Osteocyte (in vitro differentiated cells): Measurements from ENCODE around the gene CORO1C. TPM values are rescaled to one million over a fixed set of nuclear protein-coding genes. Genes with fewer than 3 reads are reported as not detected.
"Not testable (repeated sequence)": the region's sequence is repeated elsewhere in the genome, so short reads cannot be mapped to it uniquely, and the experiment has no call there.

Experiments used
- DNase-seq: peaks from one replicate; pipeline ENCODE4 v3.0.0; 2021; ENCODE audit warnings: mixed read lengths; ENCODE audit not compliant: unreplicated experiment; ENCODE audit errors: extremely low spot score
- H3K27ac Mint-ChIP-seq: one replicate; pipeline ENCODE4 v1.8.0; 2021; ENCODE audit warnings: mild to moderate bottlenecking, mixed read lengths; ENCODE audit not compliant: unreplicated experiment
- H3K27me3 Mint-ChIP-seq: one replicate; pipeline ENCODE4 v1.8.0; 2021; ENCODE audit warnings: mixed read lengths; ENCODE audit not compliant: unreplicated experiment
- H3K36me3 Mint-ChIP-seq: one replicate; pipeline ENCODE4 v1.8.0; 2021; ENCODE audit warnings: mixed read lengths; ENCODE audit not compliant: unreplicated experiment
- H3K4me1 Mint-ChIP-seq: one replicate; pipeline ENCODE4 v1.8.0; 2021; ENCODE audit warnings: mixed read lengths; ENCODE audit not compliant: unreplicated experiment
- H3K4me3 Mint-ChIP-seq: one replicate; pipeline ENCODE4 v1.8.0; 2021; ENCODE audit warnings: mild to moderate bottlenecking, moderate library complexity, mixed read lengths; ENCODE audit not compliant: unreplicated experiment
- H3K9me3 Mint-ChIP-seq: one replicate; pipeline ENCODE4 v1.8.0; 2021; ENCODE audit warnings: mixed read lengths; ENCODE audit not compliant: unreplicated experiment
- total RNA-seq: library from RNA; stranded (reverse); gene quantifications from 2 replicates; pipeline ENCODE4 v1.2.1, GENCODE V29; 2021
- TF ChIP-seq, protein P1 (sequence below): fragments of 200-600 bp; sonication (generic); IDR thresholded peaks from 2 replicates; pipeline ENCODE4 v1.5.0; 2021; ENCODE audit warnings: antibody characterized with exemption, mild to moderate bottlenecking, moderate library complexity

CORO1C gene
- total RNA-seq, 1 donor from 2014 or later, result 234 TPM

DNA sequence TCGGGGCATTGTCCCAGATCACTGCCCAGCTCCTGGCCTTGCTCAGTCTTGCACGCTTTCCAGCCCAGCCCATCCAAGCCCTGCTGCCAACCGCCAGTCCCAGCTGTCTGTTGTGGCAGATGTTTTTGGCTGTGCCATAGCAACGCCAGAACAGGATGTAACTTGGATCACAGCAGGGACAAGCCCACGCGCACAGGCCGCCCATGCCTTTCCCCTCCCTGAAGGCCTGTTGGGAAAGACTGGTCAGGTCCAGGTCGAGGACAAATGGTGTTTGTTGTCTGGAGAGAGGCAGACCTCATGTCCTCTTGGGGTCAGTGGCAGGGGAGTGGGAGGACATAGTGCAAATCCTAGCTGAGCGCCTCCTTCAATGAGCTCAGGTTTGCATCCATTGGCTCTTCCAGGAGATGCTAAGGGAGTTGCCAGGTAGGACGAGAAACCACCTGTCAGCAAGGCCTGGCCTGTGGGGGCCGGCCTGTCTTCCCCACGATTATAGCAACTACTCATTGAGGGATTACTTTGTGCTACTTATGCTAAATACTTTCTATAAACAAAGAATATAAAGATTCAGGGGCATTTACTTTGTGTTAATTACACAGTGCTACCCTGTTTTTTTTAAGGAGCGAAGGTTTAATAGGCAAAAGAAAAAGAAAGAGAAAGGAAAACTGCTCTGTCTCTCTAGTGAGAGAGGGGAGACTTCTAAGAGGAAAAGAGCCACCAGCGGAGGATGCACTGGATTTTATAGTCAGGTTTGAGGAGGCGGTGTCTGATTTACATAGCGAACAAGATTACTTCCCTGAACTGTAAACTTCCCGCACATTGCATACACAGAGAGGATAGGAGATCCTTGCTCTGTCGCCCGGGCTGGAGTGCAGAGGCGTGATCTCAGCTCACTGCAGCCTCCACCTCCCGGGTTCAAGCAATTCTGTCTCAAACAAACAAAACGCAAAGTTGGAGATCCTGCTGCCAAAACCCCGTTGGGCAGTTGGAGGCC is 42.8 kb upstream of the CORO1C start:
- no peaks in the 10 kb centered on the region for H3K27me3 Mint-ChIP-seq
- H3K9me3 Mint-ChIP-seq, result no peaks in the 10 kb centered on the region
- H3K36me3 Mint-ChIP-seq, result no peaks in the 10 kb centered on the region
- TF ChIP-seq, protein P1, sequence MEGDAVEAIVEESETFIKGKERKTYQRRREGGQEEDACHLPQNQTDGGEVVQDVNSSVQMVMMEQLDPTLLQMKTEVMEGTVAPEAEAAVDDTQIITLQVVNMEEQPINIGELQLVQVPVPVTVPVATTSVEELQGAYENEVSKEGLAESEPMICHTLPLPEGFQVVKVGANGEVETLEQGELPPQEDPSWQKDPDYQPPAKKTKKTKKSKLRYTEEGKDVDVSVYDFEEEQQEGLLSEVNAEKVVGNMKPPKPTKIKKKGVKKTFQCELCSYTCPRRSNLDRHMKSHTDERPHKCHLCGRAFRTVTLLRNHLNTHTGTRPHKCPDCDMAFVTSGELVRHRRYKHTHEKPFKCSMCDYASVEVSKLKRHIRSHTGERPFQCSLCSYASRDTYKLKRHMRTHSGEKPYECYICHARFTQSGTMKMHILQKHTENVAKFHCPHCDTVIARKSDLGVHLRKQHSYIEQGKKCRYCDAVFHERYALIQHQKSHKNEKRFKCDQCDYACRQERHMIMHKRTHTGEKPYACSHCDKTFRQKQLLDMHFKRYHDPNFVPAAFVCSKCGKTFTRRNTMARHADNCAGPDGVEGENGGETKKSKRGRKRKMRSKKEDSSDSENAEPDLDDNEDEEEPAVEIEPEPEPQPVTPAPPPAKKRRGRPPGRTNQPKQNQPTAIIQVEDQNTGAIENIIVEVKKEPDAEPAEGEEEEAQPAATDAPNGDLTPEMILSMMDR, result no peak
- DNase-seq, result peak; percentile 89
- peaks cover 26% of the 10 kb centered on the region for H3K4me1 Mint-ChIP-seq
- peak overlapping the region; percentile 83 for H3K27ac Mint-ChIP-seq
- H3K4me3 Mint-ChIP-seq, result no peak overlapping the region

DNA sequence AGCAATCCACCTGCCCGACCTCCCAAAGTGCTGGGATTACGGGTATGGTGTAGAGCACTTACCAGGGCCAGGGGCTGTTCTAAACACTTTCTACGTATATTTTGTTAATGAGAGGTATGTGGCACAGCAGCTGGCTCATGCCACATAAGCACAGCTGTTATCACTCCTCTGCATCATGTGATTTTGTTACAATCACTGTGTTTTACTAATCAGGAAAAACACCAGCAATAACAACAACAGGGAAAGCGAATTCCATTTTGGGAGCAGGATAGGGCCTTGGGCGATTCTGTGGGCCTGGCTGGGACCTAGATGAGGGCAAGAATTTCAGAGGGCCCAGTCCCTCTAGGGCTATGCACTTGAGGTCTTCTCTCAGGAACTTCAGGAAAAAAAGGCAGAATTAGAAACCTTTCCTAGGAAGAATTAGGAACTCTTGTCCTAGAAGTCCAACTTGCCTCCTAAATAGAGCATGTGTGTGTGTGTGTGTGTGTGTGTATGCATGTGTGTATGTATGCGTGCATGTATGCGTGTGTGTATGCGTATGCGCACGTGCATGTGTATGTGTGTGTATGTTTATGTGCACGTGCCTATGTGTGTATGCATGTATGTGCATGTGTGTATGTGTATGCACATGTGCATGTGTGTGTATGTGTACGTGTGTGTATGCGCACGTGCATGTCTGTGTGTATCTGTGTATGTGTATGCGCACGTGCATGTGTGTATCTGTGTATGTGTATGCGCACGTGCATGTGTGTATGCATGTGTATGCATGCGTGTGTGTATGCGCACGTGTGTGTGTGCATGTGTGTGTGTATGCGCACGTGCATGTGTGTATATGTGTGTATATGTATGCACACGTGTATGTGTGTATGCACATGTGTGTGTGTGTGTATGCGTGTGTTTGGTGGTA is 41.8 kb upstream of the CORO1C start:
- Mint-ChIP-seq H3K4me3 (no peak overlapping the region), H3K9me3 (no peaks in the 10 kb centered on the region), H3K27me3 (no peaks in the 10 kb centered on the region), H3K4me1 (peaks cover 26% of the 10 kb centered on the region), H3K36me3 (no peaks in the 10 kb centered on the region), H3K27ac (peak overlapping the region; percentile 83)
- no peak for DNase-seq
- TF ChIP-seq, protein P1, result no peak

DNA sequence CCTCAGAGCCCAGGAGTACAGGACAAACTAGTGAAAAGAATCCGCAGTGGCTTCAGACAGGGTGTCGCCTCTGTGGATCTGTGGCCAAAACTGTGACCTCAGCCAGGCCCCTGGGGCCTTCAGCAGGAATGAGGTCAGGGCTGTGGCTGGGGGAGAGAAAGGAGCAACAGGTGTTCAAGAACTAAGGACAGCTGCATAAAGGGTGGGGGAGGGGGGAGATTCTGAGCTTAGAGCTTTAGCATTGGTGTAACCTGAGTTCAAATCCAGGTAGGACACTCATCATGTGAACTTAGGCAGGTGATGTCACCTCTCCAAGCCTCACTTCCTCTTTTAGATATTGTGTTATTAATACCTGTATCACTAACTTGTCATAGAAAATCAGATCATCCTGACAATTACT is 40.9 kb upstream of the CORO1C start:
- no peak overlapping the region for H3K27ac Mint-ChIP-seq
- DNase-seq, result no peak
- H3K4me1 Mint-ChIP-seq, result peaks cover 24% of the 10 kb centered on the region
- H3K36me3 Mint-ChIP-seq, result no peaks in the 10 kb centered on the region
- no peaks in the 10 kb centered on the region for H3K27me3 Mint-ChIP-seq
- H3K9me3 Mint-ChIP-seq, result no peaks in the 10 kb centered on the region
- TF ChIP-seq, protein P1, result no peak
- no peak overlapping the region for H3K4me3 Mint-ChIP-seq

DNA sequence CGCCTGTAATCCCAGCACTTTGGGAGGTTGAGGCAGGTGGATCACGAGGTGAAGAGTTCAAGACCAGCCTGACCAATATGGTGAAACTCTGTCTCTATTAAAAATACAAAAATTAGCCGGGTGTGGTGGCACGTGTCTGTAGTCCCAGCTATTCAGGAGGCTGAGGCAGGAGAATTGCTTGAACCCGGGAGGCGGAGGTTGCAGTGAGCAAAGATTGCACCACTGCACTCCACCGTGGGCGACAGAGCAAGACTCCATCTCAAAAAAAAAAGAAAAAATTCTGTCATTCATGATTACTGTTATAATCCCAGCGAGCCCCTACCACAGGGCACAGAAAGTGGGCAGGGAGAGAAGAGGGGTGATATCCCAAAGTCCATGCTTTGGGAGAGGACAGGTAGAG is 40.5 kb upstream of the CORO1C start:
- not testable (repeated sequence) for H3K36me3 Mint-ChIP-seq, H3K4me3 Mint-ChIP-seq, H3K27ac Mint-ChIP-seq, DNase-seq, H3K9me3 Mint-ChIP-seq, H3K27me3 Mint-ChIP-seq
- peaks cover 22% of the 10 kb centered on the region for H3K4me1 Mint-ChIP-seq

DNA sequence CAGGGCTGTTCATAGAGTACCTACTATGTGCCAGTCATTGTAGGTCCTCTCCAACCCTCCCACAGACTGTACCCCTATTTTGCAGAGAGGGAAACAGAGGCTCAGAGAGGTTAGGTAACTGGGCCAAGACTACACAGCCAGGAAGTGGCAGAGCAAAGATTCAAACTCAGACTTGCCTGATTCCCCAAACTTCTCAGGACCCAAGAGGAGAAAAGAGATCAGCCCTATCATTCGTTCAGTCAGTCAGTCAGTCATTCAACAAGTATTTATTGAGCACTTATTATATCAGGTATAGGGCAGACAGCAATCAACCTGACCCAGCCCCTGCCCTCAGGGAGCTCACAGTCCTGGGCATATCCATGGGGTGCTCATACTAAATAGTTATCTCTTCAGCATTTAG is 39.6 kb upstream of the CORO1C start:
- H3K36me3 Mint-ChIP-seq, result no peaks in the 10 kb centered on the region
- no peak overlapping the region for H3K4me3 Mint-ChIP-seq
- H3K4me1 Mint-ChIP-seq, result peaks cover 22% of the 10 kb centered on the region
- H3K27me3 Mint-ChIP-seq, result no peaks in the 10 kb centered on the region
- H3K27ac Mint-ChIP-seq, result no peak overlapping the region
- H3K9me3 Mint-ChIP-seq, result no peaks in the 10 kb centered on the region
- DNase-seq, result no peak
- TF ChIP-seq, protein P1, result no peak
